Mesodermal cell (in vitro differentiated cells): ENCODE data around the gene PCDHAC1.

Experiments
- H3K27ac ChIP-seq: 2 replicates; pipeline ENCODE4 v1.7.0; 2013; ENCODE audit warnings: mild to moderate bottlenecking, low read depth, low read length, moderate library complexity; ENCODE audit not compliant: severe bottlenecking
- H3K36me3 ChIP-seq: 2 replicates; pipeline ENCODE4 v1.7.1; 2013; ENCODE audit warnings: mild to moderate bottlenecking, low read length, moderate library complexity; ENCODE audit not compliant: control insufficient read depth, insufficient read depth
- H3K4me1 ChIP-seq: one replicate; pipeline ENCODE4 v1.7.1; 2013; ENCODE audit warnings: mild to moderate bottlenecking, low read length; ENCODE audit not compliant: insufficient read depth, control insufficient read depth, poor library complexity, severe bottlenecking
- H3K4me3 ChIP-seq: 2 replicates; pipeline ENCODE4 v1.7.0; 2013; ENCODE audit warnings: low read length, control low read depth, mild to moderate bottlenecking; ENCODE audit not compliant: insufficient read depth, poor library complexity, severe bottlenecking; ENCODE audit errors: extremely low read depth
- H3K9me3 ChIP-seq: 2 replicates; pipeline ENCODE4 v1.7.1; 2013; ENCODE audit warnings: mild to moderate bottlenecking, low read length, moderate library complexity; ENCODE audit not compliant: control insufficient read depth
- WGBS, 2 experiments: methylation state at CpG; one replicate each; pipeline ENCODE4 v1.1.5; 2013; ENCODE audit warnings: missing lambda C conversion rate in 2 of 2; ENCODE audit not compliant: insufficient coverage in 2 of 2; 5-methylcytosine and 5-hydroxymethylcytosine counted together

PCDHAC1 gene

DNA sequence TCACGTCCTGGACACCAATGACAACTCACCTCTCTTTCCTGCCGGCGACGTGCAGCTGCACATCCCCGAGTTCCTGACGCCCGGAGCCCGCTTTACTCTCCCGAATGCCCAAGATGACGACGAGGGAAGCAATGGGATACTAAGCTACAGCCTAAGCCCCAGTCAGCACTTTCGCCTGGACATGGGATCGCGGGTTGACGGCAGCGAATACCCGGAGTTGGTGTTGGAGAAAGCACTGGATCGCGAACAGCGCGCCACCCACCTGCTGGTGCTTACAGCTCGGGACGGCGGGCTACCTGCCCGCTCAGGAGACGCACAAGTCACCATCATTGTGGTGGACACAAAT lies 1.1 kb downstream of the PCDHAC1 start:
- Histone ChIP-seq H3K4me1 (no peaks in the 10 kb centered on the region), H3K27ac (no peak overlapping the region), H3K9me3 (no peaks in the 10 kb centered on the region), H3K36me3 (no peaks in the 10 kb centered on the region), H3K4me3 (peak overlapping the region; percentile 50)
- WGBS, 2 experiments, result 49 to 62% methylated on average over 26 of the region's 26 CpGs

DNA sequence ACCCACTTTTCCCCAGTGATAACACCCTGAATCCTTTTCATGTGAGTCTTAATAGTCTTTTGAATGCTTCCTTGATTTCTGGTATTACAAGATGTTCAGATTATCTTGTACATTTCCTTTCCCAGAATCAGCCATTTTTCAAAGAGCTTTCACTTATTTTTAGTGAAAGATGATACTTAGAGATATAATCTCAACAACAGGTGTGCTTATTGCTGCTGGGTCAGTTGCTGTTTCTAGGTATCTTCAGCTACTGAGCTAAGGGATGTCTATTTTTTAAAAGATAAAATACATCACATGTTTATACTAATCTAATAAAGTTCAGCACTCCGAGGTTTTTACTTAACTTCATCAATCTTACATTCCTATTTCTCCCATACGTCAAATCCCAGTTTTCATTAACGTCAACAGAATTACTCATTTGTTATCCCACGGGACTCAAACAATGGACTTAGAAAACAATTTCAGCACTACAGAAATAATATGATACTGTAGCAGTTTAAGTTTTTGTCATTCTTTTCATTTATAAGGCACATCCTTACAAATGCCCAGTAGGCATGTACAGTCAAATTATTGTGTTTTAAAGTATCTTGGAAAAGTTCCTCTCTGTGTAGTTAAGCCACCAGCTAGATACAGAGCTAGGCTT lies 9.0 kb downstream of the PCDHAC1 start:
- WGBS, 2 experiments, result 88 to 100% methylated on average over 1 to 3 of the region's 4 CpGs
- Histone ChIP-seq H3K27ac (no peak overlapping the region), H3K4me3 (no peak overlapping the region), H3K4me1 (no peaks in the 10 kb centered on the region), H3K36me3 (no peaks in the 10 kb centered on the region), H3K9me3 (no peaks in the 10 kb centered on the region)

DNA sequence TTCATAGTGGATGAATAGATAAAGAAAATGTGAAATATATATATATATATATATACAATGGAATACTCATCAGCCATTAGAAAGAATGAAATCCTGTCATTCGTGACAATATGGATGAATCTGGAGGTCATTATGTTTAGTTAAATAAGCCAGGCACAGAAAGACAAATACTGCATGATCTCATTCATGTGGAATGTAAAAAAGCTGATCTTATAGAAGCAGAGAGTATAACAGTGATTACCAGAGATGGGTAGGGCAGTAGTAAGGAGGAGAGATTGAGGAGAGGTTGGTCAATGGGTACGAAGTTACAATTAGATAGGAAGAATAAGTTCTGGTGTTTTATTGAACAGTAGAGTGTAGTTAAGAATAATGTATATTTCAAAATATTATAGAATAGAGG lies 20.5 kb downstream of the PCDHAC1 start:
- Histone ChIP-seq H3K9me3 (no peaks in the 10 kb centered on the region), H3K36me3 (no peaks in the 10 kb centered on the region), H3K4me1 (no peaks in the 10 kb centered on the region), H3K4me3 (no peak overlapping the region), H3K27ac (no peak overlapping the region)
- WGBS, 2 experiments, result 83% methylated on average over 1 of the region's 2 CpGs; no CpG with 5 or more reads in 1 of the 2 experiments

DNA sequence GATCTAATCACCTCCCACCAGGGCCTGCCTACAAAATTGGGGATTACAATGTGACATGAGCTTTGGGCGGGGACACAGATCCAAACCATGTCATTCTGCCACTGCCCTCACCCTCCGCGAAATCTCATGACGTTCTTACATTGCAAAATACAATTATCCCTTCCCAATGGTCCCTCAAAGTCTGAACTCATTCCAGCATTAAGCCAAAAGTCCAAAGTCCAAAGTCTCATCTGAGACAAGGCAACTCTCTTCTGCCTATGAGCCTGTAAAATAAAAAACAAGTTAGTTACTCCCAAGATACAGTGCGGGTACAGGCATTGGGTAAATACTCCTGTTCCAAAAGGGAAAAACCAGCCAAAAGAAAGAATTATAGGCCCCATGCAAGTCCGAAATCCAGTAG lies 25.5 kb downstream of the PCDHAC1 start:
- no peaks in the 10 kb centered on the region for H3K4me1 ChIP-seq
- no peak overlapping the region for H3K27ac ChIP-seq
- H3K36me3 ChIP-seq, result no peaks in the 10 kb centered on the region
- H3K4me3 ChIP-seq, result no peak overlapping the region
- H3K9me3 ChIP-seq, result no peaks in the 10 kb centered on the region
- 83 to 84% methylated on average over 5 to 6 of the region's 6 CpGs for WGBS, 2 experiments

- H3K4me1 ChIP-seq, result no peaks in the 10 kb centered on the region
- no peak overlapping the region for H3K27ac ChIP-seq
- no peaks in the 10 kb centered on the region for H3K36me3 ChIP-seq
- H3K4me3 ChIP-seq, result no peak overlapping the region
- WGBS, 2 experiments, result 29% methylated on average over 1 of the region's 2 CpGs
- H3K9me3 ChIP-seq, result no peaks in the 10 kb centered on the region
Observed at GRCh38 chr5:140953234-140953633, 27.1 kb downstream of the PCDHAC1 start.

- Histone ChIP-seq H3K4me3 (no peak overlapping the region), H3K9me3 (no peaks in the 10 kb centered on the region)
Observed at GRCh38 chr5:140962190-140962589, 36.1 kb downstream of the PCDHAC1 start.

GRCh38 chr5:140964356-140964755 lies 38.3 kb downstream of the PCDHAC1 start:
- H3K27ac ChIP-seq, result no peak overlapping the region
- 83% methylated on average over 1 of the region's 3 CpGs; no CpG with 5 or more reads in 1 of the 2 experiments for WGBS, 2 experiments

More at GRCh38 chr5:140962190-140962589, 36.1 kb downstream of the PCDHAC1 start:
- Histone ChIP-seq H3K27ac (no peak overlapping the region), H3K36me3 (no peaks in the 10 kb centered on the region), H3K4me1 (no peaks in the 10 kb centered on the region)
- WGBS, 2 experiments, result no CpG with 5 or more reads among the region's 1 CpG

GRCh38 chr5:140965905-140966292 lies 39.8 kb downstream of the PCDHAC1 start:
- peak overlapping the region; percentile 54 for H3K4me3 ChIP-seq
- H3K36me3 ChIP-seq, result no peaks in the 10 kb centered on the region
- WGBS, 2 experiments, result 3 to 5% methylated on average over 7 to 9 of the region's 9 CpGs
- H3K27ac ChIP-seq, result no peak overlapping the region
- no peaks in the 10 kb centered on the region for H3K9me3 ChIP-seq
- no peaks in the 10 kb centered on the region for H3K4me1 ChIP-seq

More at GRCh38 chr5:140964356-140964755, 38.3 kb downstream of the PCDHAC1 start:
- no peaks in the 10 kb centered on the region for H3K4me1 ChIP-seq
- no peak overlapping the region for H3K4me3 ChIP-seq
- no peaks in the 10 kb centered on the region for H3K9me3 ChIP-seq
- H3K36me3 ChIP-seq, result no peaks in the 10 kb centered on the region

DNA sequence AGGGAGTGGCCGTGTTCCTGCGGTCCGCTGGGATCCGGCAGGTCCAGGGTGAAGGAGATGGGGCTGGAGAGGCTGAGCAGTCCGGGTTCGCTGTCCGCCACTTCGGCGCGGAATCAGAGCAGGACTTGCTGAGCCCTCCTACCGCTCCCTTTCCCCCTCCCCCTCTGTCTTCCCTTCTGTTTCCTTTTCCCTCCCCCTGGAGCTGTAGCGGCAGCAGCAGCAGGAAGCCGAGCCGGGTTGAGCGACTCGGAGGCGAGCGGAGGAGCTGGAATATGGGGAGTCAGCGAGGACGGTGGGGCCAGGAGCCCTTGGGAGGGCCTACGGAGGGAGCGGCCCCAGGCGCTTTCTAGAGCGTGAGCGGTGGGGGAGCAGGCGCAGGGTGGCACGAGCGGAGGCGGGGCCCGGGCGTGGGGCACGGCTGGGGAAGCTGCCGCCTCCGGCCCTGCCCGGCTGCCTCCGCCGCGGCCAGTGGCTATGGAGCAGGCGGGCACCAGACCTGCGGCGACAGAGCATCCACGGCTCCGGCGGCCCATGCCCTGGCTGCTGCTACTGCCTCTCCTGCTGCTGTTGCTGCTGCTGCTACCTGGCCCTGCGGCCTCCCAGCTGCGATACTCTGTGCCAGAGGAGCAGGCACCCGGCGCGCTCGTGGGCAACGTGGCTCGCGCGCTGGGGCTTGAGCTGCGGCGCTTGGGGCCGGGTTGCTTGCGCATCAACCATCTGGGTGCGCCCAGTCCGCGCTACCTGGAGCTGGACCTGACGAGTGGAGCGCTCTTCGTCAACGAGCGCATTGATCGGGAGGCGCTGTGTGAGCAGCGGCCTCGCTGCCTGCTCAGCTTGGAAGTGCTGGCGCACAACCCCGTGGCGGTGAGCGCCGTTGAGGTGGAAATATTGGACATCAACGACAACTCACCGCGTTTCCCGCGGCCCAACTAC lies 40.5 kb downstream of the PCDHAC1 start, which contains the start of gene PCDHAC2:
PCDHAC2 (plus strand) TSS at position 184 of the 933 bp plus-strand sequence; CDS start at position 475, 291 bp downstream.
- no peaks in the 10 kb centered on the region for H3K36me3 ChIP-seq
- H3K27ac ChIP-seq, result no peak within 1 kb of the TSS
- no peaks in the 10 kb centered on the region for H3K9me3 ChIP-seq
- 1 to 2% methylated on average over 53 to 59 of the region's 80 CpGs for WGBS, 2 experiments
- H3K4me3 ChIP-seq, result peak within 1 kb of the TSS; percentile 54
- no peaks in the 10 kb centered on the region for H3K4me1 ChIP-seq

DNA sequence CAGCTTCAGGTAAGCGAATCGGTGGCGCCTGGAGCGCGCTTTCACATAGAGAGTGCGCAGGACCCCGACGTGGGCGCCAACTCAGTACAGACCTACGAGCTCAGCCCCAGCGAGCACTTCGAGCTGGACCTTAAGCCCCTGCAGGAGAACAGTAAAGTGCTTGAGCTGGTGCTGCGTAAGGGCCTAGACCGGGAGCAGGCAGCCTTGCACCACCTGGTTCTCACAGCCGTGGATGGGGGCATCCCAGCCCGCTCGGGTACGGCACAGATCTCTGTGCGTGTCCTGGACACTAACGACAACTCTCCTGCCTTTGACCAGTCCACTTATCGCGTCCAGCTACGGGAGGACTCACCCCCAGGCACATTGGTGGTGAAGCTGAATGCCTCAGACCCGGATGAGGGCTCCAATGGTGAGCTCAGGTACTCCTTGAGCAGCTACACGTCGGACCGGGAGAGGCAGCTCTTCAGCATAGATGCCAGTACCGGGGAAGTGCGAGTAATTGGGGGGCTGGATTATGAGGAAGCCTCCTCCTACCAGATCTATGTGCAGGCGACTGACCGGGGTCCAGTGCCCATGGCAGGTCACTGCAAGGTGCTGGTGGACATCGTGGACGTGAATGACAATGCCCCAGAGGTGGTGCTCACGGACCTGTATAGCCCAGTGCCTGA lies 41.3 kb downstream of the PCDHAC1 start:
- Histone ChIP-seq H3K9me3 (no peaks in the 10 kb centered on the region), H3K36me3 (no peaks in the 10 kb centered on the region), H3K4me3 (peak overlapping the region; percentile 54), H3K4me1 (no peaks in the 10 kb centered on the region), H3K27ac (no peak overlapping the region)
- 53 to 56% methylated on average over 31 of the region's 34 CpGs for WGBS, 2 experiments
